ENCODE data around the gene ACSF2. TPM values are rescaled to one million over a fixed set of nuclear protein-coding genes. Genes with fewer than 3 reads are reported as not detected.

ACSF2 gene
- total and polyA plus RNA-seq, 2 of the 13 experiments (the other 11 are each of a cell fraction or from before 2014, with no cell fraction given) = 87.3 to 109 TPM

GRCh38 chr17:50428831-50429424, 2.9 kb downstream of the ACSF2 start (continued):
- no peak for TF ChIP-seq GLMP (CRISPR knock-in tag; IDR thresholded peaks at IDR 0.05; ENCODE audit: borderline replicate concordance)
- no peak for TF ChIP-seq ZNF260 (CRISPR knock-in tag; IDR thresholded peaks at IDR 0.05; ENCODE audit: borderline replicate concordance, low read depth)
- TF ChIP-seq DBP (CRISPR knock-in tag; IDR thresholded peaks at IDR 0.05; ENCODE audit: not compliant biosample characterization) = no peak
- no peak for TF ChIP-seq ZNF577 (CRISPR knock-in tag; IDR thresholded peaks at IDR 0.05; ENCODE audit: borderline replicate concordance, low read depth)
- peak; percentile 81; the same call in 1 of the 2 replicates for TF ChIP-seq SMAD1 (CRISPR knock-in tag; IDR thresholded peaks at IDR 0.05; ENCODE audit: borderline replicate concordance, low read depth)
- TF ChIP-seq SMYD3 (CRISPR knock-in tag; IDR thresholded peaks at IDR 0.05) = 0 out of 2 replicates have a peak, but pooled peaks have one; percentile 65
- TF ChIP-seq FOSL1 (CRISPR knock-in tag; IDR thresholded peaks at IDR 0.05; ENCODE audit: borderline replicate concordance) = no peak
- TF ChIP-seq ATF2 (CRISPR knock-in tag; IDR thresholded peaks at IDR 0.05) = peak; percentile 94
- no peak for TF ChIP-seq ZNF256 (CRISPR knock-in tag; conservative IDR thresholded peaks at IDR 0.05)
- no peak for TF ChIP-seq E2F5 (CRISPR knock-in tag; conservative IDR thresholded peaks at IDR 0.05)
- no peak for TF ChIP-seq ZBTB44 (CRISPR knock-in tag; IDR thresholded peaks at IDR 0.05)
- peak; percentile 63 for TF ChIP-seq SKIL (CRISPR knock-in tag; IDR thresholded peaks at IDR 0.05; ENCODE audit: borderline replicate concordance)
- no peak for TF ChIP-seq GPN1 (CRISPR knock-in tag; IDR thresholded peaks at IDR 0.05; ENCODE audit: borderline replicate concordance)
- TF ChIP-seq ZNF501 (CRISPR knock-in tag; IDR thresholded peaks at IDR 0.05) = peak; percentile 69
- peak; percentile 45; the same call in 1 of the 2 replicates for TF ChIP-seq FOXK2 (IDR thresholded peaks at IDR 0.05)
- no peak for TF ChIP-seq NBN (conservative IDR thresholded peaks at IDR 0.05)
- no peak for TF ChIP-seq ARID2 (CRISPR knock-in tag; IDR thresholded peaks at IDR 0.05; ENCODE audit: borderline replicate concordance)
- peak; percentile 69 for TF ChIP-seq KDM2A (CRISPR knock-in tag; IDR thresholded peaks at IDR 0.05; ENCODE audit: borderline replicate concordance, low read depth)
- peak; percentile 99 for TF ChIP-seq SALL1 (CRISPR knock-in tag; IDR thresholded peaks at IDR 0.05)
- peak; percentile 95 for TF ChIP-seq TBX2 (CRISPR knock-in tag; IDR thresholded peaks at IDR 0.05; ENCODE audit: borderline replicate concordance)
- TF ChIP-seq ESRRA (CRISPR knock-in tag; IDR thresholded peaks at IDR 0.05; ENCODE audit: low read depth) = peak; percentile 82

Data from HepG2 (cell line).